HG03439 (cell line): ENCODE results near the gene ZNF277.

ENCODE experiments used
- ATAC-seq: cut with Tn5 transposase; IDR thresholded peaks from one replicate; pipeline ENCODE4 v1.9.1; 2021; ENCODE audit warnings: mild to moderate bottlenecking, moderate library complexity; ENCODE audit not compliant: unreplicated experiment

ZNF277 gene

GRCh38 chr7:112206991-112207592 lies 597 bp downstream of the ZNF277 start:
- ATAC-seq: no peak

- ATAC-seq: no peak
These were observed 1.3 kb downstream of the ZNF277 start for GRCh38 chr7:112207765-112208164.

GRCh38 chr7:112211348-112211907 lies 4.9 kb downstream of the ZNF277 start:
- ATAC-seq: no peak

- no peak for ATAC-seq
These were observed 6.1 kb downstream of the ZNF277 start for GRCh38 chr7:112212571-112212970.

- no peak for ATAC-seq
These were observed 7.2 kb downstream of the ZNF277 start for GRCh38 chr7:112213735-112214134.

GRCh38 chr7:112214268-112214667 lies 7.8 kb downstream of the ZNF277 start:
- no peak for ATAC-seq

- ATAC-seq: no peak
These were observed 8.4 kb downstream of the ZNF277 start for GRCh38 chr7:112214883-112215282.

GRCh38 chr7:112215787-112216186 lies 9.3 kb downstream of the ZNF277 start:
- ATAC-seq: no peak

- no peak for ATAC-seq
These were observed 14.5 kb downstream of the ZNF277 start for GRCh38 chr7:112220877-112221434.

GRCh38 chr7:112223310-112223709 lies 16.8 kb downstream of the ZNF277 start:
- ATAC-seq: no peak

- no peak for ATAC-seq
These were observed 17.7 kb downstream of the ZNF277 start for GRCh38 chr7:112224186-112224585.

- ATAC-seq: no peak
These were observed 18.5 kb downstream of the ZNF277 start for GRCh38 chr7:112225006-112225405.

GRCh38 chr7:112226701-112227276 lies 20.3 kb downstream of the ZNF277 start:
- ATAC-seq: no peak

- ATAC-seq: no peak
These were observed 22.1 kb downstream of the ZNF277 start for GRCh38 chr7:112228632-112229031.

GRCh38 chr7:112232212-112232978 lies 25.9 kb downstream of the ZNF277 start:
- ATAC-seq: no peak

GRCh38 chr7:112233048-112233697 lies 26.7 kb downstream of the ZNF277 start:
- ATAC-seq: no peak

- no peak for ATAC-seq
These were observed 27.7 kb downstream of the ZNF277 start for GRCh38 chr7:112234147-112234546.

GRCh38 chr7:112236597-112236996 lies 30.1 kb downstream of the ZNF277 start:
- ATAC-seq: no peak

GRCh38 chr7:112238330-112238729 lies 31.8 kb downstream of the ZNF277 start:
- no peak for ATAC-seq

- no peak for ATAC-seq
These were observed 32.5 kb downstream of the ZNF277 start for GRCh38 chr7:112238852-112239610.
